Measurements from ENCODE around the gene TSHZ2. TPM values are rescaled to one million over a fixed set of nuclear protein-coding genes. Genes with fewer than 3 reads are reported as not detected.
"Not testable (repeated sequence)": the region's sequence is repeated elsewhere in the genome, so short reads cannot be mapped to it uniquely, and the experiment has no call there.

The TSHZ2 gene
- polyA plus RNA-seq, 10 donors: 7.9 to 20.4 (median 14.0) TPM

DNA sequence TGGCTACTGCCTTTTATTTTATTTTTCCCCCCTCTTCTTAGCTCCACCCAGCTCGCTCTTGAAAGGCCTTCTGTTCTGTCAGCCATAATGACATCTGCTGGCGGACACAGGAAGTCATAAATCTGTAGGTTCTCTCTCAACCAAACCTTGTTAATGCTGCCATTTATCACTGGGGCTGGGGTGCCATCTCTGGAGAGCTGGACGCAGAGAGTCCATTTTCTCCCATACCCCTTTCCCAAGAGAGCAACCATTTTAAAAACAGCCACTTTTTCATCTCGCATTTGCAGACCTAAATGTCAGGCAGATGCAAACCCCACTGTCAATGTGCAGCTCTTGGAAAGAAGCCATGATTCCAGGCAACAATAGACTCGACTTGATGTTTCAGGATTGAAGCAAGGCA, 13.0 kb upstream of the TSHZ2 start:
- peak; percentile 37 to 80 (median 48) for DNase-seq

DNA sequence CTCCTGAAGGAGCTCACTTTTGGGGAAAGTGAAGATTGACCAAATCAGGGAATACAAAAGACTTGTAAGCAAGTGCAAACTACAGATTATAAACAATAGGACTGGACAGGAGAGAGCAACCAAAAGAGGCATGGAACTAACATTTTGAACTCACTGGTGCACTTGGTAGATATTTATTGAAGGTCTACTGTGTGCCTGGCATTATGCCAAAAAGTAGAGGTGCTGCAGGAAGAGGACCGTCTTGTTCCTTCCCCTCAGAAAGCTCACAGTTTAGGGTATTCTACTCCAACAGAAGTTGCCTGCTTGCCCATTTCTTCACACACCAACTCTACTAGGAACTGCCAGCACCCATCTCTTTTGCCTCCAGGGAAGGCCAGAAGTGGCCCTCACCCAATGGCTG, 10.0 kb upstream of the TSHZ2 start:
- no peak for DNase-seq

DNA sequence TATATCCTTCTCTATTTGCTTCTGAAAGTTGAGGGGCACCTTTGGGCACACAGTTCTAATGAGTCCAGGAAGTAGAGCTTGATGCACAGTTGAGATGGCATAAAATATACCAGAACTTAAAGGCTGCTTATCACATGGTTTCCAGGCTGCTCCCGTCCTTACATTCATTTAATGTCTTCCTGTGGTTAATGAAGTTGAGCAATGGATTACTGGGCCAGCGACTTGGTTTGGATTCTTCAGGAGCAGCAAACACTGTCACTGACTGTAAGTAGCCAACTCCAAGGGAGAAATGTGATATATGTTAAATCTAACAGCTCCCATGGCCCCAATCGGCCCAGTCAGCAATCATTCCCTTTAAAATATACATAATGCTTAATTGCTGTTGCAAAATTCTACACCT, 9.0 kb upstream of the TSHZ2 start:
- DNase-seq: no peak

DNA sequence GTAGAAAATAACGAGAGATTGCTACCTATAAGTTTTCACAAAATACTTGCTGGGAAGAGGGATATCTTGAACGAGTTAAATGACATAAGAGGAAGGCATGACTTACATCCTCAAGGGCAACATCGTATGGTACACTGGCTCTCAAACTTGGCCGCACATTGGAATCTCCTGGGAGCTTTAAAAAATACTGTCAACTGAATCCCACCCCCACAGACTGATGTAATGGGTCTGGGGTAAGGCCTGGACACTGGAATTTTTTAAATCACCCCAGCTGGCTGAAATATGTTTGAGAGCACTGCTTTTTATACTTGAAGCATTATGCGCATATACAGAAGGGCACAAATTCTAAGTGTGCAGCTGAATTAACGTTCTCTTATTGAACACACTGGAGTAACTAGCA, 8.0 kb upstream of the TSHZ2 start:
- DNase-seq: peak in 1 of 3 donors; percentile 45

DNA sequence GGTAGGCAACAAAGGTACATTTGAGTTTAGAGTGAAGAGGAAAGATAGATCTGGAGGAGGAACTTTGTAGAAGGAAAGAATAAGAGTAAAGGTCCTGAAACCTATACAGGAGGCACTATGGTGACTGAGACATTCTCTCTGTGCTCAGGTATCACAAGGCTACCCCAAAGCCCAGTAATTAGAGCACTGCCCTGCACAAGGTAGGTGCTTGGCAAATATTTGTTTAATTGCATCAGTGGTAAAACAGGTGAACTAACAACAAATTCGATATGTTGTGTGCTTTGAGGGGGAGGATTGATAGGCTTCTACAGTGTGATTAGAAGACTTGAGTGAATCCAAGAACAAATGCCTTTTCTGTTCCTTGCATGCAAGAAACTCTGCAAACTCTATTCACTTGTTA, 6.8 kb upstream of the TSHZ2 start:
- no peak for DNase-seq

DNA sequence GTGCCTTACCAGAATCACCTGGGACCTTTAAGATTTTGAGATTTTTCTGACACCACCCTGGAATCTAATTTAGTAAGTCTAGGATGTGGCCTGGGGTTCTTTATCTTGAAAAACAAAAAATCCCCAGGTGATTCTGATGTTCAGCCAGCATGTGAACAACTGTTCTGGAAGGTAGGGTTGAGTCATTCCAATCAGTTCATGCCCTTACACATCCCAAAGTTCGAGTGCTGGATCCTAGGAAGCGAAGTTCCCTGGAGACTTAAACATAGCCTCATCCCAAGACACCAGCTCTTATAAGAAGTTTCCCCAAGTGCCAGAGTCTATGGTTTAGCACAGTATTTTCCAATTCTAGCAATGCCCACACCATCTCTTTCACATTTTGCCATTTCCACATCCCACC, 6.3 kb upstream of the TSHZ2 start:
- no peak for DNase-seq

DNA sequence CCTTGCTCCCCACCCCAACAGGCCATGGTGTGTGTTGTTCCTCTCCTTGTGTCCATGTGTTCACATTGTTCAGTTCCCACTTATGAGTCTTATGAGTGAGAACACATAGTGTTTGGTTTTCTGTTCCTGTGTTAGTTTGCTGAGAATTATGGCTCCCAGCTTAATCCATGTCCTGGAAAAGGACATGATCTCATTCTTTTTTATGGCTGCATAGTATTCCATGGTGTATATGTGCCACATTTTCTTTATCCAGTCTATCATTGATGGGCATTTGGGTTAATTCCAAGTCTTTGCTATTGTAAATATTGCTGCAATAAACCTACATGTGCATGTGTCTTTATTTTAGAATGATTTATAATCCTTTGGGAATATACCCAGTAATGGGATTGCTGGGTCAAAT, 5.6 kb upstream of the TSHZ2 start:
- DNase-seq: not testable (repeated sequence)

DNA sequence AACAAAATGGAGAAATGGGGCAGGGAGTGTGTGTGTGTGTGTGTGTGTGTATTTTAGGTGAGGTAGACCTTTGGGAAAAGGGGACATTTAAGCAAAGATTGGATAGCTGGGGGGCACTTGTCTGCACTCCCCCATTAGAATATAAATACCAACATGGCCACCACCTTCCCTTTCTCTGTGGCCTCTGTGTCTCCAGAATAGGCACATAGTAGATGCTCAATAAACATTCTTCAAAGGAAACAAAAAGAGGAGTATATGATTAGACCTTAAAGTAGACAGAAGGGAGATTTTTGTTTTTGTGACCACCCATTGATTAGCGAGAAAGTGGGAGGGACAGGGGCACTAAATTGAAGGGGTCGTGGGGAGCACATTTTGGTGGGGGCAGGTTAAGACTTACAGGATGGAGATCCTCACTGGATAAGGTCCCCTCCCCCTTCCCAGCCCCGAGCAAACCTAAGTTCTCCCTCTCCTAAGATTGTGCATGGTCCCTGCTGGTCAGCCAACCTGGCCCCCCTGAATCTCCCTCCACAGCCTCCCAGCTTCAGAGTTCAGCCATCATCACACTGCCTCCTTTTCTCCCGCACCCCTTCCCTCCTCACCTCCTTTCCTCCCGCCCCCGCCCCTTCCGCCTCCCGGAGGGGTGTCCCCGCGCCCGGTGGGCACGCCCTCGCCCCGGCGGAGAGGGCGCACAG, 514 bp upstream of the TSHZ2 start:
- DNase-seq: peak in 1 of 3 donors; percentile 38

DNA sequence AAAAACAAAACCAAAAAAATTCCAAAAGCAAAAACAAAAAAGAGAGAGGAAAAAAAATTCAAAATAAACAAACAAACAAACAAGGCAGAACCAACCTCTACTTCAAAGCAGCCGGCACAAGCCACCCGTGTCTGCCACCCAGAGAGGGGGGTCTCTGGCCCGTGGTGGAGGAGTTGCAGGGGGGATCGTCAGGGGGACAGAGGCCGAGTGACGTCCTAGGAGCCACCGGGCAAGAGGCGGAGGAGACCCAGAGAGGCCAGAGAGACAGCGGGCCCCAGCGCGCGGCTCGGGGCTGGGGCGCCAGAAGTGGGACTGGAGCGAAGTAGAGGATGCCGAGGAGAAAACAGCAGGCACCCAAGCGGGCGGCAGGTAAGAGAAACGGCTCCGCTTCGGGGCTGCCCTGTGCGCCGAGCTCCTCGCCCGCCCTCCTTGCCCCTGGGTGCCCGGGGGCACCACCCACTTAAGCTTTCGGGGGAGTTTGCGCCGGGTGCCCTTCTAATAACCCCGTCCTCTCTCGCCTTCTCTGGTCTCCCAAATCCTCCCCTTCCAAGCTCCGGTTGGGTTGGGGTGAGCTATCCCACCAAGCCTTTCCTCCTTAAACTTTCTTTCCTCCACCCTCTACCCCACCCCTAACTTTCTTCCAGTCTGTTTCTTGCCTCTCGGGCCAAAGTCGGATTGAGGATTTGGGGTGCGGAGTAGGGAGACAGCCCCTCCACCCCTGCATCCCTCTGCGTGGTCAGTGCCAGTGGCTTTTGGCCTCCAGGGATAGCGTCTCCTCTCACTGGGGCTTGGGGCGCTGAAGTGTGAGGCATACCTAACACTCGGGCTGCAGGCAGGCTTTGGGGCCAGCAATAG, 1.0 kb downstream of the TSHZ2 start:
- peak in 2 of 3 donors; percentile 40 to 78 for DNase-seq

DNA sequence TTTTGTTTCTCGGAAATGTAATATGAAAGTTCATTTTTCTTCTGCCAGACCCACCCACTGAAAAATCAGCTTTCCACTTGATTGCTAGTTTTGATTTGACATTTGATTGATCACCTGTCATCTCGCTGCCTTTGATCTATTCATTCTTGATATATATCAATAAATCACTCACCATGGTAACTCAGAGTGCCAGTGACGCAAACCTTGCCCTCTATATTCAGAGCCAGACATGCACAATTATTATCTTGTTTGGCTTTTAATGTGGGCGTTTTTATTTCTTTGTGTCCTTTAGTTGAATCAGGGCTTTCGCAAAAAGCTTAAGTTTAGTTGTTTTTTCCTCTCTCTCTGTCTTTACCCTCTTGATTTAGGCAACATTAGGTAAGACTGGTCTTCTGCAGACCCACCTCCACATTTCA, 2.0 kb downstream of the TSHZ2 start:
- DNase-seq: peak in 2 of 3 donors; percentile 43 to 65

DNA sequence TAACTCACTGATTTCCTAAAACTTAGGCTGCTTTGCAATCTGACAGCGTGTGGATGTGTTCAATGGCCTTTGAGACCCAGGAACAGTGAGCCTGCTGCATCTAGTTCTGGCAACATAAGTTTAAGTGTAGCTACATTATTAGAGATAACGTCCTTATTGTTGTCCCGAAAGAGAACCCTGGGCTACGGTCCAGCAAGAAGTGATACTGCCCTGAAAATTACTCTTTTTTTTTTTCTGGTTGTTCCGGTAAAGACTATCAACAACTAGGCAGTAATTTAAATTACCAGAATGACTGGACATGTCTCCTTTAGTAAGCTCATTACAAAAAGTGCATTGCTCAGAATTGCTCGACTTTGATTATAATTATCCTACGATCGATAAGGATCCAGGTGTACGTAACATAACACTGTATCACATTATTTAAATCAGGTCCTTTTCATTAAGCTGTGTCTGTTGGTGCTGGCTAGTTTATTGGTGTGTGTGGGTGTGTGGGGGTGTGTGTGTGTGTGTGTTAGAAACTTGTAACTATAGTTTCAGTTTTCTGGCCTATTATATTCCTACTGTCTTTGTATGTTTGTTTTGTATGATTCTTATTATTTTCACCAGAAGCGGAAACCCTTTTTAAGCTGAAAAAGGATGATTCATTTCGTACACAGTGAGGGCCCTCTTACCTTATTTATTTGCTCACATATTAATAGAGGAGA, 3.0 kb downstream of the TSHZ2 start:
- DNase-seq: peak in 2 of 3 donors; percentile 73 to 84

DNA sequence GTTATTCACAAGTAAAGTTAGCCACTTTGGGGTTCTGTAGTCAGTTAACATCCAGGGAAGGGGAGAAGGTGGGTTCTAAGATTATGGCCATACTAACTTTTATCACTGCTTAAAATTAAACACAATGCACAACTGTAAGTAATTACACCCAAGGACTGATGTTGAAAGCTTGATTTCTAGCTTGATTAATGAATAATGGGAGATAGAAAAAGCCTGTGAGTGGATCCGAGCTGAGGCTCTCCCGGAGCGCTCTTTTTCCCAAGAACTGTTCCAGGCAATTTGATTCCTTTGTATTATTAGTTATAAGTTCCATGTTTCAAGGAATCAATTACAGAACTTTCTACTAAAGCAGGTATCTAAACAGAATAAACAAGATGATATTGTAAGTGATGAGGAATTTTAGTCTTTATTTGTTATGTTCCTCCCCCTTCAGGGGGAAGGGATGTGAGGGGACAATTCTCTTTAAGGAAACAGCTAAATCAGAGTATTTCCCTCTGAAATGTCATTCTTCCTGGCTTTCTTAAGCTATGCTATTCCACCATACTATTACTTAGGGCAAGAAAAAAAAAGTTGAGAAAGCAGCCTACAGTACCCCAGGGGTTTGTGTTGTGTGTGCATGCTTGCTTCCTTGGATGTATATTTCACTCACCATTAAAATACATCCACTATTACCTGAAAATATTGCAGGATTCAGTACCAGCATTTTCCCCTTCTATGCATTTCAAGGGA, 3.8 kb downstream of the TSHZ2 start:
- peak in 2 of 3 donors; percentile 30 to 56 for DNase-seq

DNA sequence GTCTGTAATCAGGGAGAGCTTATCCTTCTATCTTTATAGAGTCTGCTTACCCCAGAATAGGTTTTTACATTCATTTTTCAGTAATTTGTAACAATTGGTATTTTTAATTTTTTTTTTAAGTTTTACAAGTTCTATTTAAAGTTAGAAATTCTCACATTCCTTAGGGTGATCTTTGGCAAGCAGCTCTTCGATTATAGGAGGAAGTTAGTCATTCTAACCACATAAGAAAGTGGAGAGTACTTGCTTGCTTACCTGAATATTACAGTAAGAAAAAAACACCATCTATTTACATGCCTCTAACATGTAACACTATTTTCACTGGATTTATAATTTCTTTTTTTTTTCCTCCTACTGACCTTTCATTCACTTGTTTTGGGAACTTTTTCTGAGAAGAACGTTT, 6.7 kb downstream of the TSHZ2 start:
- DNase-seq: no peak

DNA sequence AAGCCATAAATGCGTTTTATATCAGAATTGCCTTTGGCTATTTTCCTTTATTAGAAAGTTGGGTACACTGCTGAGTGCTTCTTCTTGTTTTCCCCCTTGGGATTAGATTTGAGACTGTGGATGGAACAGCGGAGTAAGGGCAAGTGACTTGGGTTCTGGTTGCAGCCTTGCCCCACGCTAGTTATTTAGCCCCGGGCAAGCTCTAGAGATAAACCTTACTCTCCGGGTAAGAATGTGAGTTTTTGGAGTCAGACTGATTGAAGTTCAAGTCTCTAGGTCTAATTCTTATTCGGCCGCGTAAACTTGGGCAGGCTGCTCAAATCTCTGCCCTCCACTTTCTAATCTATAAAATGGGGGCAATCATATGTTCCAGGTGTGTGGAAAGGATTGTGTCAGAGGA, 8.9 kb downstream of the TSHZ2 start:
- DNase-seq: no peak

DNA sequence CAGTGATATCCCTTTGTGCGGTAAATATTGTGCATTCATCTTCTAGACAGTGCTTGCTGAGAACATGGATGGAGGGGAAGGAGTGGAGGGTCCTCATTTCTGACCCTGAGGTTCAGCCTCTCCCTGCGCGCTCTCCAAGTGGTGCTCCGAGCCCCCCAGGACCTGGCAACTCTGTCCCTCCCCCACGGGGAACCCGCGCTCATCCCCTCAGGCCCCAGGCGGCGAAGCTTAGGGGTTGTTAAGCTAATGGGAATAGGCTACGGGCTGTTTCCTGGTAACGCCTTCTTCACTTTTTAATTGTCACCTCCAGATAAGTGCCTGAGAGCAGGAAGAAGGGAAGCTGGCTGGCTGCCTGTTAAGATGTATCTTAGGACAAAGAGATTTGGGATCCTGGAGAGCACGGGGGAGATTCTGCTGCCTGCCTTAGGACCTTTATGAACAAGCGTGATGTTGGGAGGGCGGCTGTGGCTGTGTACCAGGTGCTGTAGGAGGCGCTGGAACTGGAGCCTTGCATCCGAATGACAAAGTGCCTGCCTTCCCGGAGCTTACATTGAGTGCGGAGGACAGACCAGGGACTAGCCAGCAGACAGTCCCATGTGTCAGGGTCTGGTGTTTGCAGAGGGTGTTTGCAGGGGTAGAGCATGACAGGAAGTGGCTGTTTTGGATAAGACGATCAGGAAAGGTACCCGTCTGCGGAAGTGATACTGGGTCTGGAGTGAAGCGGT, 11.7 kb downstream of the TSHZ2 start:
- no peak for DNase-seq

DNA sequence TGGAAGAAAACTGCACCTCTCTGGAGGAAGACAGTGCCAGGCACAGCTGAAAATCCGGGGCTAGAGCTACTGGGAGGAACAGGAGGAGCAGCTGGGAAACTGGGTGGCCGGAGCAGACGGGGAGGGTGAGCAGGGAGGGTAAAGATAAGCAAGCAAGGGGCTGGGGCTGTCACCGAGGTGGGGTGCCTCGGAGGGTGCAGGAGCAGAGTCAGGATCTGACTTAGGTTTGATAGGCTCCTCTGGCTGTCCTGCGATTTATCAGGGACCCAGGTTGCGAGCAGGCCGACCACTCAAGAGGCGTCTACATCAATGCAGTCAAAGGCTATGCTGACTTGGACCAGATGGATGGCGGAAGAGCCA, 12.3 kb downstream of the TSHZ2 start:
- DNase-seq: no peak

DNA sequence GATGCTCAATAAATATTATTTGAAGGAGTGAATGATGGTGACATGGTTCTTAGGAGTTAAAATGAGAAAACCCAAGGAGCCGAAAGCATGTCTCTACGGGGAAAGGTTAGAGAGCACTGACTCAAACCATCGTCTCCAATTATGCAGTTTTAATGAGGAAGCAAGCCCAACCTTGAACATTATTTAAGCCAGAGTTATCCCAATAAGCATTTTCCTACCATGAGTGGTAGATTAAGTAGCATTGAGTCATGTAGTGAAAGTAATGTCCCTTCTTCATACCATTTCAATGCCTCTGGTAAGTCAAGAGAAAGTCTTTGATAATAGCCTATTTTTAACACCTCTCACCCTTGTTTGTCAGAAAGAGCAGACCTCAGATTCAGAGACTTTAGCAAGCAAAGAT, 13.5 kb downstream of the TSHZ2 start:
- no peak for DNase-seq

DNA sequence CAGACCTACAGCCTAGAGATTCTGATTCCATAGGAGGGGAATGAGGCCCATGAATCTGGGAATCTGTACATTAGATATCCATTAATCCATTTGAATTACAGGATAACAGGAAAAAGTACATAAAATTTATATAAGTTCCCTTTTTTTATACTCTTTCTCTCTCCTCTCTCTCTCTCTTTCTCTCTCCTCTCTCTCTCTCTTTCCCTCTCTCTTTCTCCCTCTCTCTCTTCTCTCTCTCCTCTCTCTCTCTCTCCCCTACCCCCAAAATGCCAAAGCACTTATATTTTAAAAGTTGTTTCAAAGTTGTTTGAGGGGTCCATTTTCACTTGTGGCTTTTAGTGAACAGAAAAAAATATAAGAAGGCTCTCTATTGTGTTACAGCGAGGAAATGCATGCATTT, 15.1 kb downstream of the TSHZ2 start:
- DNase-seq: no peak

DNA sequence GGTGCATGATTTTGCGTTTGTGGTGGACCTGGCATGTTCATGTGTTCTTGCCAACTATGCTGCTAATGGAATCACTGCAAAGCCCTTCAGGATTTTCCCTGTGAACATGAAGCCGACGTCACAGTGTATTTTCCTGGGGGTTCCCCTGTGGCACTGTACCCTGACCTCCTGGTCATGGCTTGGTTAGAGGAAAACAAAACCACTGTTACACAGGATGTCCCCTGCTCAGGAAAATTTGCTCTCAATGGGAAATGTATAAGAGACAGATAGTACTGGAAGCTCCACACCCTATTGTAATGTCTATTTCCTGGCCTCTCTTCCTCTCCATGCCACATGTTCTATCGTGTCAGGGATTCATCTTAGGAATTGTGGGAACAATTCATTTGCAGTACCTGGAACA, 19.7 kb downstream of the TSHZ2 start:
- peak in 2 of 3 donors; percentile 24 to 51 for DNase-seq

DNA sequence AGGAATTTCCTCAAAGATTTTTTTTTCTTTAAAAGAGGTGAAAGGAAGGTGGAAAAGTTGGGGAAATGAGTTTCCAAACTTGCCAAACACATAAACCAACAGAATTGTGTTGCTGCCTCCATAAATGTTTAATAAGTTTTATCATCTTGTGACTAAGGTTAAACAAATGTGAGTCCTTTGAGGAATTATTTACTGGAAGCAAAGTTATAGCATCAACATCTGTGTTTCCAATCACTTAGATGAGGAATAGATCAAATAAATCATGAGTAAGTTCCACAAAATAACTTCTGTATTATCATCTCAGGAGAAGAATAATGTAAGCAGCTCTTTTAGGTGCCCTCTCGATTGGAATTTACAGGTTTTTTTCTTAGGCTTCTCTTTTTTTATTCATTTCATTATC, 20.5 kb downstream of the TSHZ2 start:
- DNase-seq: peak in 2 of 3 donors; percentile 59 to 82

DNA sequence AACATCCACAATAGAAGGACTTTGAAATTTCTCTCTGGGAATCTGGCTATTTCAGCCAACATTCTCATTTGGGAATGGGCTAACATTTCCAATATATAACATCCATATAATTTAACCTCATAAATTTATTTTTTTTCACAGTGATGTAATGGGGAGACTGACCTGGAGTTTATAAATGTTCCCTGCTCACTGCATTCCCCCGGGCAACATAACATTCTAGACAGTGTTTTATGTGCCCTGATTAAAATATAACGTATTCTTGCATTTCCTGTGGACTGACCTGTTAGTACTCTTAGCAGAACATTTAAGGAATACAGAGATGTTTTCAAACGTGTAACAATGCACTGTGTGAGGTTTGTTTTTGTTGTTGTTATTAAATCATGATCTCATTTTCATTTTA, 20.9 kb downstream of the TSHZ2 start:
- peak in 2 of 3 donors; percentile 76 to 91 for DNase-seq

Measured in muscle of back (tissue), 11 donors.